DMS79 treated with DMSO at 0.1 percent for 48 hours (cell line): ENCODE measurements around the gene MAGIX.
"Not testable (repeated sequence)": the region's sequence is repeated elsewhere in the genome, so short reads cannot be mapped to it uniquely, and the experiment has no call there.

Experiments used
- DNase-seq: peaks from one replicate; lab custom pipeline; 2025; lab: John Stamatoyannopoulos, UW

Gene MAGIX

GRCh38 chrX:49162620-49163019 is at the start of gene MAGIX:
Gene MAGIX, plus strand, starts transcription at chrX:49162758. Its CDS starts 132 bp downstream, at chrX:49162890.
- DNase-seq: no peak

GRCh38 chrX:49116076-49116475 is 46.5 kb upstream of the MAGIX start:
- DNase-seq: no peak

- no peak for DNase-seq
Measured at GRCh38 chrX:49116716-49117115, 45.8 kb upstream of the MAGIX start.

- no peak for DNase-seq
Measured at GRCh38 chrX:49117581-49117980, 45.0 kb upstream of the MAGIX start.

- DNase-seq: no peak
Measured at GRCh38 chrX:49120091-49120490, 42.5 kb upstream of the MAGIX start.

GRCh38 chrX:49122499-49122898 is 40.1 kb upstream of the MAGIX start:
- no peak for DNase-seq

- DNase-seq: not testable (repeated sequence)
Measured at GRCh38 chrX:49127742-49128258, 34.8 kb upstream of the MAGIX start.

GRCh38 chrX:49129427-49129826 is 33.1 kb upstream of the MAGIX start:
- DNase-seq: no peak

- not testable (repeated sequence) for DNase-seq
Measured at GRCh38 chrX:49132275-49132674, 30.3 kb upstream of the MAGIX start.

GRCh38 chrX:49133759-49134158 is 28.8 kb upstream of the MAGIX start:
- DNase-seq: no peak

- no peak for DNase-seq
Measured at GRCh38 chrX:49137492-49137891, 25.1 kb upstream of the MAGIX start.

- no peak for DNase-seq
Measured at GRCh38 chrX:49139713-49140112, 22.8 kb upstream of the MAGIX start.

GRCh38 chrX:49142264-49142663 is 20.3 kb upstream of the MAGIX start:
- not testable (repeated sequence) for DNase-seq

GRCh38 chrX:49143154-49143553 is 19.4 kb upstream of the MAGIX start:
- DNase-seq: not testable (repeated sequence)

GRCh38 chrX:49147282-49147681 is 15.3 kb upstream of the MAGIX start:
- no peak for DNase-seq

GRCh38 chrX:49147936-49148335 is 14.6 kb upstream of the MAGIX start:
- DNase-seq: no peak

GRCh38 chrX:49148390-49149100 is 14.0 kb upstream of the MAGIX start:
- not testable (repeated sequence) for DNase-seq

- not testable (repeated sequence) for DNase-seq
Measured at GRCh38 chrX:49149291-49149690, 13.3 kb upstream of the MAGIX start.

- DNase-seq: no peak
Measured at GRCh38 chrX:49153467-49153866, 9.1 kb upstream of the MAGIX start.

GRCh38 chrX:49155243-49155899 is 7.2 kb upstream of the MAGIX start:
- DNase-seq: peak; percentile 84

GRCh38 chrX:49155900-49156837 is 6.4 kb upstream of the MAGIX start:
- DNase-seq: peak; percentile 80

- no peak for DNase-seq
Measured at GRCh38 chrX:49157194-49157593, 5.4 kb upstream of the MAGIX start.
